GM21619 (cell line): ENCODE measurements around the gene AP4B1.
A peak's percentile ranks its signal among the peaks of the same experiment; 100 is the strongest.

Source experiments
- ATAC-seq: cut with Tn5 transposase; IDR thresholded peaks from one replicate; pipeline ENCODE4 v1.9.1; 2021; ENCODE audit not compliant: unreplicated experiment

Gene AP4B1

DNA sequence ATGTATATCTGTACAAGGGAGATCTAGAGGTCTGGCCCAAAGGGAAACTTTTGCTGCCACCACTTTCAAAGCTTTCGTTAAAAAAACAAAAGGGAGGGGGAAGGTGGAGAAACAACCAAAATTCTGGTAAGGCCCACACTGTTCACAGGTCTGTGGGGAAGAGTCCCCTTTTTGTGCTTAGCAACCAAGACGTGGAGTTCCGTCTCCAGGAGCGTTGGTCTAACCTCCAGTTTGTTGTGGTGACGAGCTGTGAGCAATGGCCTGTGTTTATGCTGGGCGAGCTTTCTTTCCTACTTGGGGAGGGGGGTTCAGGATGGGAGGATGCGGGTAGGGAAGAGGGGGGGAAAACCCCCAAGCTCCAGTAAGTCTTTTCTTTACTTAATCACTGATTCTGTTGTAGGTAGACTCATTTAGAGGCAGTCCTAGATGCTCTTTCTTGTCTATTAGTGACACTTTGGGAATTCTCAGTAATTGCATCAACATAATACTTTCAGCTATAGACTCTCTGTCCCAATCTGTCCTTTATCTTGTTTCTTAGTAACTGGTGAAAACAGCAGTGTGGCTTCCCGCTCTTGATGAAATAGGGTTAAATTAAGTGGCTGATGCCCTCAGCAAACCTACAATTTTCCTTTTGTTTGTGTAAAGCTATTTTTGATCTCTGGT lies 26.0 kb upstream of the AP4B1 start:
- peak; percentile 30 for ATAC-seq

DNA sequence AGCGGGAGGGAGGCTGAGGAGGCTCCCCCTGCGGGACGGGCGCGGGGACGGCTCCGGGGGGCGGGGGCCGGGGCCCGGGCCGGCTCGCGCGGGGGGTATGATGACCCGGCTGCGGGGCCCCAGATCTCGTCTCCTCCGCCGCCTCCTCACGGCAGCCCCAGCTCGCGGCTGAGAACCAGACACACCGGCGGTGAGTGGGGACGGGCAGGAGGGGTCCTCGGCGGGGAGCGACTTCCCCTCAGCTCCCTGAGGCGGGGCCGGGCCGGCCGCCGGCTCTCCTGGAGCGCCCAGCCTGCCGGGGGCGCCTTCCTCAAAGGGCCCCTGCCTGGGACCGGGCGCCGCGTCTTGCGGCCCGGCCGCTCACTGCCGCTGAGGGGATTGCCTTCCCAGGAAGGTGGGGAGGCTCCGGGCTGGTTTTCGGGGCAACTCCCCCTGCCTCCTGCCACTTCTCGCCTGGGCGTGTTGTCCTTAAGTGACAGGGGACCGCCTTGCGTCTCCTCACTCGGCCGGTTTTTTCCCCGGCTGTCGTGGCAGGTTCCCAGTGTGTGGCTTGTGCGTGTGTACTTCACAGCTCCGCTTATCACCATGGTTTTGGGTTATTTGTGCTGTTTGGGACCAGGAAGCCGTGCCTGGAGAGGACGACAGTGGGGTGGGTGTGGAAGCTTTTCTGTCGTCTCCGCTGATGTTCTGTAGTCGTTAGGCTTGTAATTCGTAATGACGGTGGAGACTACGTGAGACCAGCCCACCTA lies 25.3 kb upstream of the AP4B1 start:
- ATAC-seq, result peak; percentile 29

DNA sequence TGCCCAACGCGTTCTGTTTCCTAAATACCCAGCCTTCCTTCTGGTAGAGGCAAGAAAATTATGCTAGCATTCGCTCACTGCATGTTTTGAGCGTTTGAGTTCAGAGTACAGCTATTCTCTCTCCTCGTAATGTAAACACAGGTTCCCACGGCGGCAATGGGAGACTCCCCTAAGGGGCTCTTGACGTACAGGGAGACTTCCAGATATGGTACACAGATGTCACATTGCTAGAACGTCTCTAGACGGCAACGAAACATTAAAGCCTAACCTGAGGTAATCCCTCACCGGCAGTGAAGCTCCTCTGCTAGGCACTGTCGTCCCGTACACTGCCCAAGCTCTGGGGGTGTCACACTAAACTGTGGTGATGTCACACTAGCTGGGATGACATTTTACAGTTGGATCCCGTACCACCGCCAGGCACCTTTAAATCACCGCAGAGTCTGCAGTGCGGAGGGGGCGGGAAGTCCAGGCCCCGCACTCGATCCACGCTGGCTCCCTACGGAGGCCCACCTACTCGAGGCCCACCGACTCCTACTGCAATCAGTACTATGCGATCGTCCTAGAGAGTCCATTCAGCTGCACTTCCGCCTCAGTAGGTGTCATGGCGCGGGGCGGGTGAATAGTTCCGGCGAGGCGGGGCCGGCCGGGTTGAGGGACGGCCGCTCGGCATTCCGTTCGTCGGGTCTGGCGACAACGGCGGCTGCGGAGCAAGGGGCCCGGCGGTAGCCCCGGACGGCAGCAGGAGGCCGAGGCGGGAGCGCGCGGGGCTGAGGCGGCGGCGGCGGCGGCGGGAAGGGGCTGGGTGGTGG lies 24.5 kb upstream of the AP4B1 start, which contains the start of gene HIPK1:
TSS of gene HIPK1 (plus strand) at position 384 of the 809 bp plus-strand sequence.
- ATAC-seq, result peak; percentile 63

DNA sequence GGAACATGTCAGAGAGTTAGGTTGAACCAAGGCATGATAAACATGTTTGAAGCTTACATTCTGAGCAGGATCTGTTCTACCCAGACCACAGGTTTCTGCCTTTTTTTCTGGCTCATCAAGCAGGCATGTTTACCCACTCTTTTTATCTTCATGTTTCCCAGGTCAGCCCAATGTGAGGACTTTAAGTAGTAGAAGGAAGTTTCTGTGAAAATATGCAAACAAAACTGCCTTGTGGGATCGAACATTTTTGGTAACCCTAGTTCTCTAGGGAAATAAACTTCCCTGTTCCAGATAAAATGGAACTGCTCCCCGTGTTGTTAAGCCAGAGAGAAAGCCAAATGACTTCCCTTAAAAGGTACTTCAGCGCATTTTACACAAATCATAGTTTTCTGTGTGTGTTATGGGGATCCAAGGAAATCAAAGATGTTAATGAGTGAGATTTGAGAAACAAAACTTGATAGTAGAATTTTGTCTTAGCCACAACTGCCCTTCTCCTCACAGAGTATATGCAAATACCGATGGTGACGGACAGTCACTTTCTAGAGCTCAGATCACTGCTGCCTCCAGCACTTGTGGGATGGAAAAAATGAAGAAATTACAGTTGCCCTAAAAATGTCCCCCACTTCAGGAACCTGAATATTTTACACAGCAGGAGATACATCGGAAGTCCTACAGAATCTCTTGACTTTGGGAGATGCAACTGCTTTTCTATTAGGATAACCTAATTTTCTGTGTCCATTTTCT lies 23.8 kb upstream of the AP4B1 start:
- ATAC-seq, result no peak

DNA sequence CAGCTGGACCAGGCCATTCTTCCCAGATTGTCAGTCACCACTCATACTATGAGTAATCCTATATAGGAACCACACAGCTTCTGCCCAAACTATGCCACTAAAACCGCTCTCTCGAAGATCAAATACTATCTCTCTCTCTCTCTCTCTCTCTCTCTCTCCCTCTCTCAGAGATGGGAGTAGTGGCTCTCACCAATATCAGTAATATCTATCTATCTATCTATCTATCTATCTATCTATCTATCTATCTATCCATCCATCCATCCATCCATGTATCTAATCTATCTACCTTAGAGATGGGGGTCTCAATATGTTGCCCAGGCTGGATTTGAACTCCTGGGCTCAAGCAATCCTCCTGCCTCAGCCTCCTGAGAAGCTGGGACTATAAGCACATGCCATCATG lies 19.9 kb upstream of the AP4B1 start:
- ATAC-seq, result no peak

DNA sequence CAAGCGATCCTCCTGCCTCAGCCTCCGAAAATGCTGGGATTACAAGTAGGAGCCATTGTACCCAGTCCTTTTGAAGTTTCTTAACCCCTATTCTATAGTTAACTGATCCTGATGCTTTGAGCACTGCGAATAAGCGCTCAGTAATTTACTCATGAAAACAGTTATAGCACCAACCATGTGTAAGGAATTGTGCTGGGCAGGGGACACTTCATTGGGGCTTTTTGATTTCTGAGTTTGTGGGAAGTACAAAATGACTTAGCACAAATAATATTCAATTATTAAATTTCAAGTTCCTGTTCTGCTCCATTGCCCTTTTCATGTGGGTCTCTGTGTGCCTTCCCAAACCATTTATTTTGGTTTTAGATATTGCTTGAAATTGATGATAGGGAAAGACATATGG lies 18.4 kb upstream of the AP4B1 start:
- ATAC-seq, result no peak

DNA sequence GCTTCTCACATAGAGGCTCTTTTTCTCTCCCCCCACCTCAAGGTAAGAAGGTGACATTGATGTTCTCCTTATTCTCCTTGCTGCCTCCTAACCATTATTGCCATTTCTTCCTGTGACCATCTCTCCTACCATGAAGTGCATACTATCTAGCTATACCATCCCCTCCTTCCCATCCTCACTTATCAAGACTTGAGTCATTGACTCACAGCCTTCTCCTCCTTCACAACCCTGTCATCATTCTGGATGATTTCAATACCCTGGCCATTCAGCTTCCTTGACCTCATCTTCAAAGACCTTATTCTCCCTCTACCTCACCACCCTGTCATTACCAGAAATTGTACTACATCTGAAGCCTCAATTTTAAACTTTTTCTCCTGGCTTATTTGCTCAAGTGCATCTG lies 13.6 kb upstream of the AP4B1 start:
- ATAC-seq, result no peak

DNA sequence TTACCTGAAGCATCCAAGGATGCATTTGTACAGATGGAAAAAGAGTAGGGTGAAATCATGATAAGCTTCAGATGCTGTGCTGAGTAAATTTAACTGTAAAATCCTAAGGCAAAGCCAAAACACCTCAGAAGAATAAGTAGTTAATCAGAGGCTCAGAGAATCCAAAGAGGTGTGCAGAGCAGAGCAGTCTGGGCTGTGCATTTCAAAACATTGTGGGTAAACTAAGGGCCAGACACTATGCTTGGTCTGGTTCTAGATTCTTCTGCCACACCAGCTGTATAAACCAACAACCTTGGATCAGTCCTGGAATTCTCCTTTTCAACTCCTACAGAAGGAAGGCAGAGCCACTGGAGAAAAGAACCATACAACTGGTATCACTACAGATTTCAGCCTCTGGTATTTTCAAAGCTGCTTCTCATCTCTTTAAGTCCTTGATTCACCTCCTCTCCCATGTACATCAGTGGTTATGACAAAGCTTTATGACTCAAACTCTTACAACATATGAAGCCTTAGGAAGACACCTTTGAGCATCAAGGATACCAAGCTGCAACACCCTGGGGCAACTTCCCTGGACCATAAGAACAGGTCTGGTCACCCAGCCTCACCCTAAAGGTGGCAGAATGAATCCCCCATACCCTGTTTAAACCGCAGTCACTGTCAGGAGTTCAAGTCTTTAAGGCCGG lies 12.9 kb upstream of the AP4B1 start:
- no peak for ATAC-seq

DNA sequence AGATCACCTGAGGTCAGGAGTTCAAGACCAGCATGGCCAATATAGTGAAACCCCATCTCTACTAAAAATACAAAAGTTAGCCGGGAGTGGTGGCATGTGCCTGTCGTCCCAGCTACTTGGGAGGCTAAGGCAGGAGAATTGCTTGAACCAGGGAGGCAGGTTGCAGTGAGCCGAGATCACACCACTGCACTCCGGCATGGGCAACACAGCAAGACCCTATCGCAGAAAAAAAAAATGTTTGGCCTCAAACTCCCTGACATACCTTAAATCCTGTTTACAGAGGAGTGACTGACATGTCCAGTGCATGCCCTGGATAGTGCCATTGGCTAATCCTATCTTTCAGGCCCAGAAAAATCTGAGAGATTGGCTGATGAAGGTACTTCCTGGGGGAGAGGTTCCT lies 12.4 kb upstream of the AP4B1 start:
- ATAC-seq, result no peak

DNA sequence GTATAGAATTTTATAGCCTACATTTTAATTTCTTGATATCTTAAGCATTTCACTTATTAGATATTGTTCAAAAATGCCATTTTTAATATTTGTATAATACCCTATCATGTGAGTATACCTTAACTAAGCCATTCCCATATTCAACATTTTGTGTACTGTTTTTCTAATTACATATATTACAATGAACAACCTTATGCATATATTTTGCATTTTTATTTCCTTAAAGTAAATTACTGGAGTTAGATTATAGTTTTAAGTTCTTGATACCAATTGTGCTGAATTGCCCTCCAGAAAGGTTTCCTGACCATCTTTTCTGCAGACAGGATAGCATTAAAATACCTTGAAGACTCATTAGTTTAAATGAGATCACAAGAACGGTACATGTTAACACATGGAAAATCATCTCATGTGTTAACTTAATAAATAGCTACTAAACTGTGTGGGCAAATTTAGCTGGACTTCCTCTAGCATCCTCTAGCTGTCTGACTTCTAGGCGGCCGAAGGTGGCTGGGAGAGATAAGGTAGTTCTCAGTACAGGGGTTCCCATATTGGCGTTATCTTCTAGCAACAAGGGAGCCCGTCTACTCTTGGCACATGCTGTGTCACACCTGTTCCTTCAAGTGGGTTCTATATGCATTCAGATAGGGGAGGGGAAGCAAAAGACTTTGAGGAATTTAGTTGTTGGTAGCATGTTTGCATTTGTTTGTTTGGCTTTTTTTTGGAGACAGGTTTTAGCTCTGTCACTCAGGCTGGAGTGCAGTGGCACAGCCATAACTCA lies 9.5 kb upstream of the AP4B1 start:
- no peak for ATAC-seq

DNA sequence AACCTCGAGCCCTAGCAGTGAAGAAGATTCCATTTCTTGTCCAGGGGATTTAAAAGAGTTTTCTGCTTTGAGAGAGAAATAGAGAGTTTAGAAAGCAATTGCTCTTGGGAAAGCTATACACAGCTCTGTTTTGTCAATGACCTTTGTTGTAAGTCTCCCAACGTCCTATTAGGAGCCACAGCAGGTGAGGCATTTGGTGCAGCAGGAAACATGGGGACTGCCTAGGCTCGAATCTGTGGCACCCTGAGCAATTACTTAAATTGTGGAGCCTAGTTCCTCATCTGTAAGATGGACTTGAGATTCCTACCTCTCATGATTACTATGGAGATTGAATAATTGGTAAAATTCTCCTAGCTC lies 8.7 kb upstream of the AP4B1 start:
- no peak for ATAC-seq

DNA sequence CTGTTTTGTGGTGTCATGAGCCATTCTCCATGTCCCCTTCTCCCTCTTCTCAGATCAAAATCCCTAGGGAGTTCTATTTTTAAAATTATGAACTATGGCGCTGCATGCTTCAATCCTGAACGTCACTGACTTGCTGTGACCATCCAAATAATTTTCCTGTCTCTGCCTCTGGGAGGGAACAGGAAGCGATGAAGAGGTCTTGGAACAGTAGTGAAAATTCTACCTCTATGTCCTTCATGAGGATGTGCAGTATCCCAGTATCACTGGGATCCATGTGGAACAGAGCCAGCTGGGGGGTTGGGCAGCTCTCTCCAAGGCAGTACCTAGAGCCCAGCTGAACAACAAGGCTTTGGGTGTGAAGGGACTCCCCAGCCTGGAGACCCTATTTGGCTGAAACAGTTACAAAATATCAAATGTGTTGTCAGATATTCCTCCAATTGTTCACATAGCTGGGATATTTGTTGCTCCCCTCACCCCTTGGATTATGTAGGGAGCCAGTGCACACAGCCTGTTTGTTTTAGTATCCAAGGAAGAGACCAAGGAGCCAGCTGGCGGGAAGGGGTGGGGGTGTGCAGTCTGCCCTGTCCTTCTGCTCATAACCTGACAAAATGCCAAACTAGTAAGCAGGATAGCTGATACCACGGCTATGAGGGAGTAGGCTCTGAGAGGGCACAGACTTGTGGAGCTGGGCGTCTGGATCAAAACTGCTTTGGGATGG lies 8.2 kb upstream of the AP4B1 start:
- ATAC-seq, result no peak

DNA sequence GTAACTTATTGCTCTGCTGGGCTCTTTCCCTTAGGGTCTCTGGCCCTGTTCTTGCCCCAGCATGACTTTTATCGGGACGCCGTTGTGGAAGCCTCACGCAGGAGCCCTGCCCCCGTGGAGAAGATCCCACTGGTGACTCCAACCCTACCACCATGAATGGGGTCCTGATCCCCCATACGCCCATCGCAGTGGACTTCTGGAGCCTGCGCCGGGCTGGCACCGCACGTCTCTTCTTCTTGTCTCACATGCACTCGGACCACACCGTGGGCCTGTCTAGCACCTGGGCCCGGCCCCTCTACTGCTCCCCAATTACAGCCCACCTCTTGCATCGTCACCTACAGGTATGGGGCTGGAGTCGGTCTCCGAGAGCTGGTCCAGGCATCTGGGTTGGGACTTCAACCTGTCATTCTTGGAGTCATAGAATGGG lies 849 bp upstream of the AP4B1 start:
- ATAC-seq, result no peak

DNA sequence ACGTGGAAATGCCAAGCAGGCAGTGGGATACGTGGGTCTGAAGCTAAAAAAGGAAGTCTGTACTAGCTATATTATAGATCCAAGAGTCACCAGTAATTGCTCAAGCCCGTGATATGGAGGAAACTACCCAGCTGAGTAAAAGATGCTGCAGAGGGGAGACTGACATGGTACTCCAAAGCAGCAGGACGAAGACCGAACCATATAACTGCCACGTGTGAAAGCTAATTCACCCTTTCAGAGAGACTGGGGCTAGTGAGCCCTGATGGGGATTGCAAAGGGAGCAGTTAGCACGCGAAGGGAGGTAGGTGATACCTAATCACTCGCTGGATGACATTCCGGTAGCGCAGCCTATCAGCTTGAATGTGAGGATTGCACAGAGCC lies 316 bp downstream of the AP4B1 start:
- ATAC-seq, result peak; percentile 29

DNA sequence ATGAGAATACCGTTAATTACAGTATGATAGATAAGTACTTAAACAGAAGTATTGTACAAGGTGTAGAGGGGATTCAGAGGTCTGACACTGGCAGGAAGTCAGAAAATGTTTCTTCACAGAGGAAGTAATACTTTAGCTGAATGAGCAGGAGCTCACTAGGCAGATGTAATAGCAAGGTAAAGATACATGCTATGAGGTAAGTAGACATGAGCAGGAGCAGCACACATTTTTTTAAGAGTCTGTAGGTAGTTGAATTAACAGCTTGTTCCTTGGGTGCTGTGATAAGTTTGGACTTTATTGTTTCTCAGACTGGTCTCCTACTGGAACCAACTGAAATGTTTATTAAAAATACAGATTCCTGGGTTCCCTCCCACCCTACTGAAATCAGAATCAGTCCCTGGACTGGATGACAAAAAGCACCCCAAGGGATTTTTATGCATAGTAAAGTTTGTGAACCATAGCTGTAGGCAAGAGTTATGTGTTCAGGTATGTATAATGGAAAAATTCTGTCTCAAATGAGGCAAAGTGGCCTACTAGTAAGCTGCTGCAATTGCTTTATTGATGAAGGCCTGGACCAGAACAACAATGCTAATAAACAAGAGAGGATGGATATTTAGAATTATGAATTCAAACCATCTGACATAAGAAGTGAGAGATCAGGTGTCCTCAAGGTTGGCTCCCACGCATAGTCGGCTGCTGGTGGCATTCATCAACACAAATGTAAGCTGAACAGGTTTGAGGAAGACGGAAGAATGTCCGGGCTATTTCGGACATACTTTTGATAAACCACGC lies 902 bp downstream of the AP4B1 start:
- ATAC-seq, result no peak

DNA sequence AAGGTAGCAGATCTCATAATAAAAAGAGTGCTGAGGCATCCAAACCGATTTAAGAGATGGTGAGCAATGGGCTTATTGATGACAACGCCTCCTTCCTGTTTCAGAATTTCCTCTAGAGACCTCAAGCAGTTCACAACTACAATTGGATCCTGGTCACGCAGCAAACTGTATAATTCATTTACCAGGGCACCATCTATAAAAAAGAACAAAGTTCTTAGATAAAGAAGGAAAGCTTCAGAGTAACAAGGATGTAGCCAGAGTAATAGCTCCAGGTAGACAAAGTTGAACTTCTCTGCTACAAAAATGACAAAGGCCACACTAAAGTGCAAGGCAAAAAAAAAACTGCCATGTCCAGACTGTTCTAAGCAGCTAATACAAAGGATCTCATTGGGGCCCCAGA lies 3.4 kb downstream of the AP4B1 start:
- ATAC-seq, result no peak

DNA sequence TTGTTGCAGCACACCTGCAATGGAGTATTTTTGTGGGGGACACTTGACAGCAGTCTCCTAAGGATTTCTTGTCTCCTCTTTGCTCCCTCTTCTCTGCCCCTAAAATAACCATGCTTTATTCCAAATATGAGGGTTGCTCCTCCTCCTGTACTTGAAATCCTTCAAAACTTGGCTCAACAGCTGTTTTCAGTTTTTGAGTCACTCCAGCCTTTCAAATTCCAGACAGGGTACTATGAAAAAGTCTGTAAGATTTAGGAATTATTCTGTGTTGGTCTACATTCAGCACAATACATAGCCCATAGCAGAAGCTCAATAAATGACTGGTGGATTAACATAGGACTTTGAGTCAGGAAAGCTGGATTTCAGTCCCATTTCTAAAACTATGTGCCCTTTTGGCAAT lies 5.5 kb downstream of the AP4B1 start:
- no peak for ATAC-seq

DNA sequence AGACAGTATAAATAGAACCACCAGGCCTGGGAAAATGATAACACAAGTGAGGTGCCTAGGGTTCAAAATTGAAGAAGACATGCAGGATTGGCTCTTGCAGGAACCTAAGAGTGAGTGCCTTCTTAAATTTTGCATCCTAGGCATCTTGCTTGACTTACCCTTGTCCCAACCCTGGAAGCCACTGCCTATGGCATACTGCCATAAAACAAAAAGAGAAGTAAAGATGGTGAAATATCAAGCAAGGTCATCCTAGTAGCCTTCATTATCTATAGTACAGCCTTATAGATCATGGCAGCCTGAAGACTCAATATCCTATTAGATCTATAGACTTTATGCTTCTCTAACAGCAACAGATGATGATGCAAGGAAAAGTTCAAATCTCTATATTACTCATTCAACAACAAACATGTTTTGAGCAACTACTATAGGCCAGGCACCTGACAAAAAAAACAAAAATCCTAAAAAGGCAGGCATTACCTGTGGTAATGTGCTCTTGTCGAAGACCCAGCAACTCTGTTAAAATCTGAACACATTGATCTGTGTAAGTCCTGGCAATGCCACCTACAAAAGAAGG lies 6.3 kb downstream of the AP4B1 start:
- ATAC-seq, result no peak
